Measurements from ENCODE around the gene NLGN2.

Gene NLGN2

DNA sequence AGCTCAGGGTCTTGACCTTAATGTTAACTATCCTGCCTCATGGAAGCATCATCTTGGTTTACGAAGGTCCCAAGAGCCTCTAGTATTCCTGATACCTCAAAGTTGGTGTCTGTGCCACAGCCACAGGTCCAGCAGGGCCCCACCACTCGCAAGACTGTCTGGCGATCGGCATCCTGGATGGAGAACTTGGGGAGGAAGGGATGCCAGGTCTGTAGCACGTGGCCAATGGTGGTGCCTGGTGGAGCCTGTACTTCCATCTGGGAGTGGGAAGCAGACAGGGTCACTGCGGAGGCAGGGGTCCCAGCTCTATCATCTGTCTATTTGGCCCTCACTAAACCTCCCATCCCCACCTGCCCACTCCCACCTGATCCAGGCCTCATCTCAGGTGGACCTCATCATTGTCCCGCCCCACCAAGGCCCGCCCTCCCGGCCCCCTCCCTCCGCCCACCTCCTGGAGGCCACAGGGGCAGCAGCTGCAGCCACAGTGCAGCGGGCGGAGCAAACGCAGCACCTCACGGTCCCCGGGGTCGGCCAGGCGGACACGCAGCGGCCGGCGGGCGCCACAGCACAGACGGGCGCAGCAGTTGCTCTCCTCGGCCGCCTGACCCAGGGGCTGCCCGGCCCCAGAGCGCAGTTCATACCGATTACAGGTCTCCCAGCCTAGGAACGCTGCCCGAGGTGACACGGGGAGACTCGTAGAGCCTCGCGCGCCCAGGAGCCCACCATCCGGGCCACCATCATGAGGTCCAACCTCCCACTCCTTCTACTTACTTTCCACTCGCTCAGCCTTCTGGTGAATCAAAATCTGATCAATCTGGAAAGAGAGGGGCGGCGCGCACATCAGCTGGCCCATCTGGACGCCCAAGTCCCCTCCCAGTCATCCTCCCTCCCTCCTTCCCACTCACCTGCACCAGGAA lies 14.7 kb upstream of the NLGN2 start:
- DNase-seq (ENCODE audit: low read depth in 3 of 3, low spot score in 1 of 3), result no peak

GRCh38 chr17:7393613-7394451 lies 13.8 kb upstream of the NLGN2 start:
- peak in 2 of 3 donors; percentile 31 to 38 for DNase-seq (ENCODE audit: low read depth in 3 of 3, low spot score in 1 of 3)

GRCh38 chr17:7394452-7395191 lies 13.0 kb upstream of the NLGN2 start, which contains the start of gene PLSCR3:
Gene PLSCR3, minus strand, starts transcription at chr17:7394525. Its CDS starts 415 bp downstream, at chr17:7394110.
- DNase-seq (ENCODE audit: low read depth in 3 of 3, low spot score in 1 of 3), result peak; percentile 44 to 83 (median 69)

- DNase-seq (ENCODE audit: low read depth in 3 of 3, low spot score in 1 of 3), result no peak
Measured at GRCh38 chr17:7396147-7396546, 11.5 kb upstream of the NLGN2 start.

GRCh38 chr17:7398612-7399011 lies 9.0 kb upstream of the NLGN2 start:
- DNase-seq (ENCODE audit: low read depth in 3 of 3, low spot score in 1 of 3), result no peak

GRCh38 chr17:7403043-7403726 lies 4.5 kb upstream of the NLGN2 start:
- DNase-seq (ENCODE audit: low read depth in 3 of 3, low spot score in 1 of 3), result no peak

DNA sequence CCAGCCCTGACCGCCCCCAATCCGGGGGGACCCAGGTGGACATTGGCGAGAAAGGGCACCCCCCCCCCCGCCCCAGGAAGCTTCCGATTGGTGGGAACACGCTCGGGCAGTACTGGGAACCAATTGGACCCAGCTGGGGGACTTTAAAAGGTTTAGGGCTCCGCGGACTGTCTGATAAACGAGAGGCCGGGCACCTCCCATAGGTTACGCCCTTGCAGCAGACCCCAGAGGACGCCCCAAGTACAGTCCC lies 4.0 kb upstream of the NLGN2 start:
- no peak for DNase-seq (ENCODE audit: low read depth in 3 of 3, low spot score in 1 of 3)

DNA sequence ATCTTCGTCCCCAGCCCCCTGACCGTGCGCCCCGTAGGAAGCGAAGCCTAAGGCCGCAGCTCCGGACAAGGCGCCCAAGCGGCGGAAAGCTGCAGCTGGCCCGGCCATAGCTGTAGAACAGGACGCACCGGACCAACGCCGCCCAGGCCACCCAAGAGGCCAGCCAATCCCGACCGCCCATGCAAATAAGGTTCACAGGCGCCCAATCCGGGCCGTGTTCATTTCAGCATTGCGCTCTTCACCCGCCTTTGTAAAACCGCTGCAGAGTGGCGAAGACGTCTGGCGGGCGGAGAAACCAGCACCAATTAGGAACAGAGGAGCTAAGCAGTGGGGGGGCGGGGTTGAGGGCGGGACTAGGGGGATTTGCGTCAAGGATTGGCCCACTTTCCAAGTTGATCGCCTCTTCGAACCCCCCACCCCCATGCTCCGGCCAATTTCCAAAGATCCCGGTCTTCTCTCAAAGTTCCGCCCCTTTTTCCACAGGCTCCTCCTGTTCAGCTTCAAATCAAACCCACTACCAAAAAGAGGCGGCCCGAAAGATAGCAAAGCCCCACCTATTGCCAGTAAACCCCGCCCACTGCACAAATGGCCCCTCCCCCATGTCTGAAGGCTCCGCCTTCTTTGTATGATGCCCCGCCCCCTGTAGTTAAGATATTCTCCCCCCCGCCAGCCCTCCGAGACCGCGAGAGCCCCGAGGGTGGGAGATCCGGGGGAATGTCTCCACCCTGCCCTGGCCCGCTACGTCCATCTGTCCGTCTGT lies 3.5 kb upstream of the NLGN2 start, which contains the start of gene TMEM256:
TSS of gene TMEM256 (minus strand) at position 121 of the 760 bp plus-strand sequence. CDS start at position 108, 13 bp downstream.
- DNase-seq (ENCODE audit: low read depth in 3 of 3, low spot score in 1 of 3), result peak; percentile 84 to 91 (median 86)

DNA sequence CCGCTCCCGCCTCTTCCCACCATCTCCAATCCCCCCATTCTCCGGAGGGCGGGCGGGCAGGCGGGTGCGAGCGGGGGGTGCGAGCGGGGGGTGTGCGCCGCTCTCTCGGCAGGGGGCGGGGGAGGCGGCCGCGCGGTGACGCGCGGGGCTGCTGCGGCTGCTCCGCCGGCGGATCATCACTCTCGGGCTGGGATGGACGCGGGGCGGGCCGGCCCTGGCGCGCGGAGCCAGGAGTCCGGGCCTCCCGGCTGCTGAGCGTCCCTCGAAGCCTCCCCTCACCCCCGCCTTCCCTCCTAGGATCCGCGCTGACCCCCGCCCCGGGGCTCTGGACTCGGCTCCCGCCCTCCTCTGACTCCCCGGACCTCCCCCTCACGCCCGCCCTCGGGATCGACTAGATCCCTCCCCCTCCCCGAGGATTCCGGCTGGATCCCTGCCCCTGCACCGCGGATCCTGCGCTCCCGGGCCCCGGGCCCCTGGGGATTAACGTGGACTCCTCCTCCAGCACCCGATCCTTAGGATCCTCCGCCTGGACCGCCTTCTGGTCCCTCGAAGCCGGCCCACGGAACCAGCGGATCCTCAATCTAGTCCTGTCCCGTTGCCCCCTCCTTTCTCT lies 2.8 kb upstream of the NLGN2 start:
- peak in 2 of 3 donors; percentile 40 to 53 for DNase-seq (ENCODE audit: low read depth in 3 of 3, low spot score in 1 of 3)

DNA sequence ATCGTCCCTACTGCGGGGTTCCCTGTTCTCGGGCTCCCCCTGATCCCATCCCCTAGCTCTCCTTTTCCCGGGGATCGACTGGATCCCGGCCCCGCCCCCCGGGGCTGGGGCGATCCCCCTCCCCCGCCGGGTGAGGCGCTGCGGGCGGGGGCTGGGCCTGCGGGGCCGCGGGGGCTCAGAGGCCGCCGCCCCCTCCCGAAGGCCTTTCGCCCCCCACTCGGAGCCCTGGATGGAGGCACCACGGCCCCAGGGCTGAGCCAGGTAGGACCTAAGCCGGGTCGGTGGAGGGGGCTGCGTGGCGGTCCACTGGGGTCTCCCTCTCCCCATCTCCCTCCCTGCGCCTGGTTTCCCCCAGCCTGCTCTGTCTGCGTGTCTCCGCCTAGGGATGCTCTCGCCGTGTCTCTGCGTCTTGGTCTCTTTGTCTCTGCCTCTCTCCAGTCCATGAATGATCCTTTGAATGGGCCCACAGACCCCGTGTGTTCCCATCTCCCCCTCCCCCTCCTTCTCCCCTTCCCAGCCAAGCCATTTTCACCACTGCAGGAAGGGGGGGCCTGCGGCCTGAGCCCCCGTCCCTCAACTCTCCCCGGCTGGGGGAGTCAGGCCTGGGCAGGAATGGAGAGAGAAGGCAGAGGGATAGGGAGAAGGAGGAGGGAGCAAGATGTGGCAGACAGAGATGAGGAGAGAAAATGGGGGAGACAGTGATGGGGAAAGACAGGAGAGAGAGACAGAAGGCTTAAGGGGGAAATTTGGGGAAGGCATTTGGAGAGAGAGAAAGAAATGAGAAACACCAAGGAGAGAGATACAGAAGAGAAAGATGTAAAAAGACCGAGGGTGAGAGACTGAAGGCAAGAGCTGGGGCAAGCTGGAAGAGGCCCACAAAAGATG lies 2.1 kb upstream of the NLGN2 start:
- no peak for DNase-seq (ENCODE audit: low read depth in 3 of 3, low spot score in 1 of 3)

- no peak for DNase-seq (ENCODE audit: low read depth in 3 of 3, low spot score in 1 of 3)
Measured at GRCh38 chr17:7406235-7406825, 1.3 kb upstream of the NLGN2 start.

DNA sequence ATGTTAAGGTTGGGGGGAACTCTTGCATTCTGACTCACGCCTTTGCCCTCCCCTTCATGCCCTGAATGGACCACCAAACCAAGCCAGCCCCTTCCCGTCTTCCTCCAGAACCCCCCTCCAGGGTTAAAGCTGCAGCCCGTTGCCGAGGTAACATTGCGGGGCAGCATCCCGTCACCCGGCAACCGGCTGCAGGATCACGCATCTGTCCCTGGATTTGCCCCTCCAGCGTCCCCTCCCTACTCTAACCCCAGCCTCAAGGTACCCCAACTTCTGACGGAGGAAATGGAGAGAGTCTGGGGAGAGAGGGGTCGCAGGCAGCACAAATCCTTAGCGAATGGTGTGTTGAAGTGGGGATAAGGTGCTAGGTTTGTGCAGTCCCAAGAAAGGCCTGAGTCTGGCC lies 563 bp upstream of the NLGN2 start:
- no peak for DNase-seq (ENCODE audit: low read depth in 3 of 3, low spot score in 1 of 3)

DNA sequence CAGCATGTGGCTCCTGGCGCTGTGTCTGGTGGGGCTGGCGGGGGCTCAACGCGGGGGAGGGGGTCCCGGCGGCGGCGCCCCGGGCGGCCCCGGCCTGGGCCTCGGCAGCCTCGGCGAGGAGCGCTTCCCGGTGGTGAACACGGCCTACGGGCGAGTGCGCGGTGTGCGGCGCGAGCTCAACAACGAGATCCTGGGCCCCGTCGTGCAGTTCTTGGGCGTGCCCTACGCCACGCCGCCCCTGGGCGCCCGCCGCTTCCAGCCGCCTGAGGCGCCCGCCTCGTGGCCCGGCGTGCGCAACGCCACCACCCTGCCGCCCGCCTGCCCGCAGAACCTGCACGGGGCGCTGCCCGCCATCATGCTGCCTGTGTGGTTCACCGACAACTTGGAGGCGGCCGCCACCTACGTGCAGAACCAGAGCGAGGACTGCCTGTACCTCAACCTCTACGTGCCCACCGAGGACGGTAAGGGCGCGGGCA lies 645 bp downstream of the NLGN2 start:
- no peak for DNase-seq (ENCODE audit: low read depth in 3 of 3, low spot score in 1 of 3)

DNA sequence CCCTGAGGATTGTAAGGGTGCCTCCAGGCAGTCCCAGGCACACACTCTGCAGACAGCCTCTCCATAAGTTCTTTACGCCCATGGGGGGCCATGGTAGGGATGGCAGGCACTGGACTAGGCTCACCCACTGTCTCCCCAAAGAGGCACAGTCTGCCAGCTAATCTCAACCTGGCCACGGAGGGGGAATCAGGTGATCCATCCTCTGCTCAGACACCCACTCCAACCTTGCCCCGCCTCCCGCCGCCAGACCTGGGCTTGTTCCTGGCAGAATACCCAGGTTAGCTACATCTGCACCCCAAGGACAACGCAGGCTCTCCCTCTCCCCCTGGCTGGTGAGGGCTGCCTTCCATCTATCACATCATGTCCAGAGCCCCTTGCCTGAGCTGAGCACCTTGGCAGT lies 1.2 kb downstream of the NLGN2 start:
- DNase-seq (ENCODE audit: low read depth in 3 of 3, low spot score in 1 of 3), result no peak

DNA sequence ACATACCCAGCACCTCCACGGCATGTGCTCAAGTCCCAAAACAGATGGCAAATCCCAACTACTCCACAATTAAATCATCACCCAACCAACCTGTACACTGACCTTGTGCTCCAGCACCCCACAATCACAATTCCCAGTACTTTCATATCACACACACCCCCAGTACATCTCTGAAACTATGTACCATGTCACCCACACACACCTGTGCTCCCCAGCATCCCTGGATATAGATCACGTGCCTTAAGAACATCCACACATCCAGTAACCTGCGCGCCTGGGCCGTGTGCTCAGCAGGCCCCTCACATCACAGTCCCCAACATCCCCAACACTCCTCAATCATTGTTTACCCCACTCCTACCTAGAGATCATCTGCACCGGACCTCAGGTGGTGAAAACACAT lies 2.1 kb downstream of the NLGN2 start:
- no peak for DNase-seq (ENCODE audit: low read depth in 3 of 3, low spot score in 1 of 3)

DNA sequence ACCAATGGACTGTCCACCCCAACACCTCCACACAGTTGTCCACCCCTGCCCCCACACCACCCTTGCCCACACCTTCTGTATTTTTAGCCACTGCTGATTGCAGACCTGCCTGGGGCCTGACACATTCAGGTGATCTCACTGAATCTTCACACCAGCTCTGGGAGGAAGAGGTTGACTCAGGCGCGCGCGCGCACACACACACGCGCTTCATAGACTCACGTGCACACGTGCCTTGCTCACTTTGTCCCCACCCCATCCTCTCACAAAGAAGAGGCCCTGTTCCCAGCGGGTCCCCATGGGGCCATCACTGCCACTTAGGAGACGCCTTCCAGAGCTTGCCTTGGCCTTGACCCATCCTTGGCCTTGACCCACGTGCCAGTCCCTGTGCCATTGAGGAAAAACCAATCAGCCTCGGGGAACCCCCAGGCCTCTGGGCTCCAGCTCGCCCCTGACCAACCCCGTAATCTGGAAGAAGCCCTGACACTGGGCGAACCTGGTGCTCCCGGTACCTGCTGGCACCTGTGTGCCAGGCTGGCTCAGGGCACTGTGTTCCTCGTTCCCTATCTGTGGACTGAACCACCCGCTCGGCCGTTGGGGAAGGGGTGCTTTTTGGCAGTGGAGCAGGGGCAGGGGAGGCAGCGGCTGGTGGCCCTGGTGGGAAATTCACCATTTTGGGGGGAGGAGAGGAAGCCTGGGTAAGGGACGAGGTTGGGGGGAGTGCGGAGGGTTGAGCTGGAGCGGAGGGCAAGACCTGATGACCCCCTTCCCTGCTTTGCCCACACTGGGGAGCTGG lies 3.2 kb downstream of the NLGN2 start:
- DNase-seq (ENCODE audit: low read depth in 3 of 3, low spot score in 1 of 3), result no peak

DNA sequence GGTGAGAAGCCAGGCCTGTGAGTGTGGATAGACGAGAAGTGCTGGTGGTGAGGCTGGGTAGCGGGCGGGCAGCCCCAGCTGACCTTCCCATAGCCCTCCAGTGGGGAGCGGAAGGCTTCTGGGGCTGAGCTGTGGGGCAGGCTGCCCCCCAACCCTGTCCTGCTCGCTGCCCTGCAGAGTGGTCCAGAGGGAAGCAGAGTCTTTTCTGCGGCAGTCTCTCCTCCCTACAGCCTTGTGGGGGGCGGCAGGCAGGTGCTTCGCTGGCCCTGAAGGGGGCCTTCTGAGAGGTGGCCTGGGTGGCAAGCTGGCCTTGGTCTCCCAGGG lies 3.7 kb downstream of the NLGN2 start:
- DNase-seq (ENCODE audit: low read depth in 3 of 3, low spot score in 1 of 3), result no peak
